SKM-1 (cell line): ENCODE results near the gene KRTAP3-2.
"Not testable (repeated sequence)": the region's sequence is repeated elsewhere in the genome, so short reads cannot be mapped to it uniquely, and the experiment has no call there.

Experiments
- DNase-seq: peaks from one replicate; lab custom pipeline; 2025; ENCODE audit not compliant: unreplicated experiment; lab: John Stamatoyannopoulos, UW

KRTAP3-2 gene

DNA sequence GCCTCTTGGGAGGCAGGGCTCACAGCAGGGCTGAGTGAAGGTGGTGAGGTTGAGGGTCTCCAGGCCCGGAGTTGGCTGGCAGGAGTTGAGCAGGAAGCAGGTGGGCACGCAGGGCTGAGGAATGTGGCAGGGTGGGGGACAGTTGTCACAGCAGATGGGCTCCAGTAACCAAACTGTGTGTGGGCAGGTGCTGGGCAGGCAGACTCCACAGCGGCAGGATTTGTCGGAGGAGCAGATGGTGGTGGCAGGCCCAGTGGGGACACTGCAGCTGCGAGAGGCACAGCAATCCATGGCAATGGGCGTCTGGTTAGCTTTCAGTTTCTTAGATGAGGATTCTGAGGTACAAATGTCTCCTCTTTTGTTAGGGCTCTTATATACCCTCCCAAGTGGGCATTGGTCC, at the start of gene KRTAP3-2:
Gene KRTAP3-2 (minus strand): TSS at position 344 of the 400 bp plus-strand sequence. CDS start 53 bp downstream, at position 291.
- not testable (repeated sequence) for DNase-seq

DNA sequence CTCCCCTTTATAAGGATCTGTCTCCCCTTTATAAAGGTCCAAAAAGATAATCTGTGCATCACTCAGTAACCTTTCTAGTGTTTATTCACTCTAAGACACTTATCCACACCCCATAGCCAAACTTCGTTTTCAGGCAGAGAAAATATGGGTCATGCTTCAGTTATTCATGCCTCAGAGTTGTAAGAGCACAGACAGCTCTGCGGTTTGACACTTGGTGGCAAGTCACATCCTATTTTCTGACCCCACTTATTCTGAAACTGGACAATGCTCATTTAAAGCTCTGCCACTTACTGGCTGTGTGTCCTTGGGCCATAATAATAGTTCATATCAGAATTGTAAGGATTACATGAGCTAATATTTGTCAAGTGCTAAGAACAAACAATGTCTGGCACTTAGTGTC, 49.4 kb upstream of the KRTAP3-2 start:
- no peak for DNase-seq

DNA sequence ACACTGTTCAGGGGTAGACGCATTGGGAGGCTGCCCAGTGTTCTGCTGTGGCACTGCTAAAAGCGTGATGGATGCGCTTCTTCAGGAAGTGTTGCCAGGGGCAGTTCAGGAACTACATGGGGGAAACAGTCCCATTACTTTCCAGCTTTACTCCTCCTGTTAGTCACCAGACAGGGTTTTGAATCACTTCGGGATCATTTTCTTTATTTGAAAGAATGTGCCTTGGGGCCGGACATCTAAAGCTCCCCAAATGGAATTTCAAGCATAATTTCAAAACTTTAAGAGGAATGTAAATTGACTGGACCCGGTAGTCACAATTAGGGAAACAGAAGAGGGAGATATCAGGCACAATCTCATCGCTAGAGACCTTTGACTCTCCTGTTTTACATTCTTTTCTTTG, 48.7 kb upstream of the KRTAP3-2 start:
- no peak for DNase-seq

DNA sequence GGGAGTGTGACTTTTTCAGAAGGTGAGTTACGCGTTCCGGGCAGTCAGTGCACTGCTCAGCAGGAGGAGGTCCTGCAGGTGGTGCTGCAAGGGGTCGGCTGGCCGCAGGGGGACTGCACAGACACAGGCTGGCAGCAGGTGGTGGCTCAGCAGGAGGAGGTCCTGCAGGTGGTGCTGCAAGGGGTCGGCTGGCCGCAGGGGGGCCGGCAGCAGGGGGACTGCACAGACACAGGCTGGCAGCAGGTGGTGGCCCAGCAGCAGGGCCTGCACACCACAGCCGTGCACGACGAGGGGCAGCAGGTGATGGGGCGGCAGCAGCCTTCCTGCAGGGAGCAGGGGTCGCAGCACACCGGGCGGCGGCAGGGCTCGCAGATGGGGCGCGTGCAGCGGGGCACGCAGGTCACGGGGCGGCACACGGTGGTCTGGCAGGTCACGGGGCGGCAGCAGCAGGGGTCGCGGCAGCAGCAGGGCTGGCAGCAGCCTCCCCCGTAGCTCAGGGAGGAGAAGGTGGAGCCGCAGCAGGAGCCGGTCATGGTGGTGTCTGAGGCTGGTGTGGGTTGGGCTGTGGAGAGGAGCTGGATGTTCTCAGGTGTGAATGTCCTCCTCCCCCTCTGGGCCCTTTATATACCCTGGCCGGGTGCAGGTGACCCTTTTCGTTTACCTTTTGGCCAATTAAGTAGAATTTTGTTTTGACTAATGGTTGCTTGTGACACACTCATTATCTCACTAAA, 47.2 kb upstream of the KRTAP3-2 start, which contains the start of gene KRTAP2-1:
Gene KRTAP2-1 (minus strand): TSS at position 582 of the 731 bp plus-strand sequence. CDS start 49 bp downstream, at position 533.
- not testable (repeated sequence) for DNase-seq

DNA sequence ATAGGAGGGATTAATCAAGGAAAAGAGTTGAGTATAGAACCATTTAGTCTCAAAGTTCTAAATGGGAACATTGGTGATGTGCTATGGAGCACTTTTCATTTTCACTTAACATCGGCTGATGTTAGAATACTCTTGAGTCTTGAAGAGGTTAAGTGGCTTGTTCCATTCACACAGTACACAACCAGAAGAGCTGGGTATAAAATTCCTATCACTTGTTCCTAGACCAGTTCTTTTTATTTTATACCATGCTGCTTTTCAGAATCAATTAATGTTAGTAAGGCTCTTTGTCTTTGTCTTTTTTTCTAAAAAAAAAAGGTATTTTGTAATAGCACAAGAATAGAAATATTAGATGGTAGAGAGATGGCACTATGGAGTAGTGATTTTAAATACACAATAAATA, 43.2 kb upstream of the KRTAP3-2 start:
- no peak for DNase-seq

DNA sequence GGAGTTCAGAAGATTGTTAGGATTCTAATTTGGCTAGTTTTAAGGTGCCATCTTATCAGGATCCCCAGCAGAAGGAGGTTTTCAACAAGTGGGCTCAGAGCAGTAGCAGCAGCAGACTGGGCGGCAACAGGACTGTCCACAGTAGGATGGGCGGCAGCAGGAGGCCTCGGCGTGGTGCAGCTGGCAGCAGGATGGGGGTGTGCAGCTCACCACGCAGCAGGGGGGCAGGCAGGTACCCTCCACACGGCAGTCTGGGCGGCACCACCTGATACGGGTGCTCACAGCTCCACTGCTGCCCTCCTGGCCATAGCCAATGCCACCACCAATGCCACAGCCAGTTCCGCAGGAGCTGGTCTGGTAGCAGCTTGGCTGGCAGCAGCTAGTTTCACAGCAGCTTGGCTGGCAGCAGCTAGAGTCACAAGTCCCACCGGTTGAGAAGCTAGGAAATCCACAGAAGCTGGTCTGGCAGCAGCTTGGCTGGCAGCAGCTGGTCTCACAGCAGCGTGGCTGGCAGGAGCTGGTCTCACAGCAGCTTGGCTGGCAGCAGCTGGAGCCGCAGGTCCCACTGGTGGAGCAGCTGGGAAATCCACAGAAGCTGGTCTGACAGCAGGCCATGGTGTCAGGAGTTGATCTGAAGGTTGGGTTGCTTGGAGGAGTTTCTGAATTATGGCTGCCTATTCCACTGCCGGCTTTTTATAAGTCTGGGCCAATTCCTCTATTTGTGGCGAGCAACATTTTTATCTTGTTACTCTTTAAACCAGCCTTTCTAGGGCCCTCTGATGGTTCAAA, 41.3 kb upstream of the KRTAP3-2 start, which contains the start of gene KRTAP1-1:
Gene KRTAP1-1 (minus strand): TSS at position 668 of the 789 bp plus-strand sequence. CDS start 53 bp downstream, at position 615.
- not testable (repeated sequence) for DNase-seq

DNA sequence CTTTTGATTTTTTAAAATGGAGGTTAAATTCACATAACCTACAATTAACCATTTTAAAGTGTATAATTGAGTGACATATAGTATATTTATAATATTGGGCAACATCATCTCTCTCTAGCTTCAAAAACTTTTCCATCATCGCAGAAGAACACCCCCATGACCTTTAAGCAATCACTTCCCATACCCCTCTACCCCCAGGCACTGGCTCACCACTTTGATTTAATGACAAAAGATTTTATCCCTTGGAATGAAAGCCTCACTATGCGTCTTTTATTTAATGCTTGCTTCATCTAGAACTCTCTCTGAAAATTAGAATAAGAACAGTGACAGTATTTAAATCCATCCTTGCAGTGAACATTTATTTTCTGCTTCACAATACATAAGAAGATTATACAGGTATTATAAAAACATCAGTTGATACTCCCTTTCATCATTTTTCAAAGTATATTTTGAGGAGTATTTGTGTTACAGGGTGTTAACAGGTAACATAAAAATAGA, 38.2 kb upstream of the KRTAP3-2 start:
- no peak for DNase-seq

DNA sequence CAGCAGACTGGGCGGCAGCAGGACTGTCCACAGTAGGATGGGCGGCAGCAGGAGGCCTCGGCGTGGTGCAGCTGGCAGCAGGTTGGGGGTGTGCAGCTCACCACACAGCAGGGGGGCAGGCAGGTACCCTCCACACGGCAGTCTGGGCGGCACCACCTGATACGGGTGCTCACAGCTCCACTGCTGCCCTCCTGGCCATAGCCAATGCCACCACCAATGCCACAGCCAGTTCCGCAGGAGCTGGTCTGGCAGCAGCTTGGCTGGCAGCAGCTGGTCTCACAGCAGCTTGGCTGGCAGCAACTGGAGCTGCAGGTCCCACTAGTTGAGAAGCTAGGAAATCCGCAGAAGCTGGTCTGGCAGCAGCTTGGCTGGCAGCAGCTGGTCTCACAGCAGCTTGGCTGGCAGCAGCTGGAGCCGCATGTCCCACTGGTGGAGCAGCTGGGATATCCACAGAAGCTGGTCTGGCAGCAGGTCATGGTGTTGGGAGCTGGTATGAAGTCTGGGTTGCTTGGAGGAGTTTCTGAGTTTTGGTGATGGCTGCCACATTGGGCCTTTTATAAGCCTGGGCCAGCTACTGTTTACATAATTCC, 34.7 kb upstream of the KRTAP3-2 start, which contains the start of gene KRTAP1-3:
Gene KRTAP1-3 (minus strand): TSS at position 529 of the 590 bp plus-strand sequence. CDS start 53 bp downstream, at position 476.
- DNase-seq, result not testable (repeated sequence)

DNA sequence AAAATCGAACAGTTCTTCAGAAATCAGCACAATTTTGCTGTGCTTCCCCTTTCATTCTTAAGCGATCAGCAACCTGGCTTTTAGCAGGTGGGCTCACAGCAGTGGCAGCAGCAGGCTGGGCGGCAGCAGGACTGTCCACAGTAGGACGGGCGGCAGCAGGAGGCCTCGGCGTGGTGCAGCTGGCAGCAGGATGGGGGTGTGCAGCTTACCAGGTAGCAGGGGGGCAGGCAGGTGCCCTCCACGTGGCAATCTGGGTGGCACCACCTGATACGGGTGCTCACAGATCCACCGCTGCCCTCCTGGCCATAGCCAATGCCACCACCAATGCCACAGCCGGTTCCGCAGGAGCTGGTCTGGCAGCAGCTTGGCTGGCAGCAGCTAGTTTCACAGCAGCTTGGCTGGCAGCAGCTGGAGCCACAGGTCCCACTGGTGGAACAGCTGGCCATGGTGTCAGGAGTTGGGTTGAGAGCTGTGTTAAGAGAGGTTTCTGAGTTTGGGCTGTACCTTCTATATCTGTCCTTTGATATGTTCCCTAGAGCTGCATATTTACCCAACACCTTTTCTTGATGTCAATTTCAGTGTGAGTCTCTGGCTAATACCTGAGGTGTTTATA, 30.0 kb upstream of the KRTAP3-2 start, which contains the start of gene KRTAP1-4:
Gene KRTAP1-4 (minus strand): TSS at position 563 of the 613 bp plus-strand sequence. CDS start 117 bp downstream, at position 446.
- DNase-seq, result no peak

DNA sequence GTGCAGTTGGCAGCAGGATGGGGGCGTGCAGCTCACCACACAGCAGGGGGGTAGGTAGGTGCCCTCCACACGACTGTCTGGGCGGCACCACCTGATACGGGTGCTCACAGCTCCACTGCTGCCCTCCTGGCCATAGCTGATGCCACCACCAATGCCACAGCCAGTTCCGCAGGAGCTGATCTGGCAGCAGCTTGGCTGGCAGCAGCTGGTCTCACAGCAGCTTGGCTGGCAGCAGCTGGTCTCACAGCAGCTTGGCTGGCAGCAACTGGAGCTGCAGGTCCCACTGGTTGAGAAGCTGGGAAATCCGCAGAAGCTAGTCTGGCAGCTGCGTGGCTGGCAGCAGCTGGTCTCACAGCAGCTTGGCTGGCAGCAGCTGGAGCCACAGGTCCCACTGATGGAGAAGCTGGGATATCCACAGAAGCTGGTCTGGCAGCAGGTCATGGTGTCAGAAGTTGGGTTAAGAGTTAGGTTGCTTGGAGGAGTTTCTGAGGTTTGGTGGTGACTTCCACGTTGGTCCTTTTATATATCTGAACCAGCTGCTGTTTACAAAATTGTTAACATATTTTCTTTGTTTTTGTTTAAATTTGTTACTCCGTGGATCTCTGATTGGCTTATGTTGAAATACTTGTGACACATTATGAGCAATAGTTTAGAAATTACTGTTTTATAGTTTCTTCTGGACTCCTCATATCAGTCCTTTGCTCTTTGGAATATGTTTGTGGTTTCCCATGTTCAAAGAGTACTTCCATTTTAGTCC, 27.2 kb upstream of the KRTAP3-2 start, which contains the start of gene KRTAP1-5:
Gene KRTAP1-5 (minus strand): TSS at position 494 of the 757 bp plus-strand sequence. CDS start 53 bp downstream, at position 441.
- DNase-seq, result no peak

DNA sequence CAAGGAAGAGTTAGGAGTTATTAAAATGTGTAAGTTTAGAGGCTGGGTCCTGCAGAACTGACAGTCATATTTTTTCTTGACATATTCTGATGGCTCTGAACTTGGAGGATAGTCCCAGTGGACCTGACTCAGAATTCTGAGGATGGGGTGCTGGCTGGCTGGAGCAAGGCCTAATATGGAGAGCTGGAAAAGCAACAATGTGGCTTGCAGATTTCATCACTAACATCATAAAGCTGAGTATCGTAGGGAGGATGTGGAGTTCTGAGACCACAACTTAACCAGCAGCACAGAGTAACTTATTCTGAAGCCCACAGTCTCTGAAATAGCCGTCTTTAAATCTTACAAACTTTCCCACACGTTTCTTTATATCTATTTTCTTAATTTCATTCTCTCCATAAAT, 25.0 kb upstream of the KRTAP3-2 start:
- DNase-seq, result no peak

DNA sequence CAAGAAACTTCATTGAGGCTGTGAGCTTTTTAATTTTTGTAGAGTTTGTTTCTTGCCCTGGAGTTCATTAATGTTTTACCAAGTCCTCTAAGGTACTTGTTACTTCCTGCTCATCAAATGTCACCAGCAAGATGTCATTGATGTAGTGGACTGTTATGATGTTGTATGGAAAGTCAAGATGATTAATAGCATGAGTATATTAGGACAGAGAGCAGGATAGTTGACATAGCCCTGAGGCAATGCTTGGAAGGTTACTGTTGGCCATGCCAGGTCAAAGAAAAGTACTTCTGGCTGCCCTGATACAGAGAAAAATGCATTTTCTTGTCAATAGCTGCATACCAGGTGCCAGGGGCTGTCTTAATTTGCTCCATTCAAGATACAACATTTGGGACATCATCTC, 20.6 kb upstream of the KRTAP3-2 start:
- no peak for DNase-seq

DNA sequence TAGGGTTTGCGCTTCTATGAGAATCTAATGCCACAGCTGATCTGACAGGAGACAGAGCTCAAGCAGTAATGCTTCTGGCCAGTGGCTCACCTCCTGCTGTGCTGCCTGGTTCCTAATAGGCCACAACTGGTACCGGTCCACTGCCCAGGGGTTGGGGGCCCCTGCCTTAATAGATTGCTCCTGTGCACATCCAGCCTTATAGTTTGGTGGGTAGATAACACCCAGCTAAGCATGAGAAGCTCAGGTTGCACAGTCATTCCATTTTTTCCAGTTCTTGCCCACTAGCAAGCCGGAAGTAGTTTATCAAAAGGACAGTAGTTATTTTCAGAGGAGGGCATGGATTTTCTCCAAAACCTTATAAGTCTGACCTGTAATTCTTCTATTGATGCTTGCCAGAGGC, 19.7 kb upstream of the KRTAP3-2 start:
- no peak for DNase-seq

DNA sequence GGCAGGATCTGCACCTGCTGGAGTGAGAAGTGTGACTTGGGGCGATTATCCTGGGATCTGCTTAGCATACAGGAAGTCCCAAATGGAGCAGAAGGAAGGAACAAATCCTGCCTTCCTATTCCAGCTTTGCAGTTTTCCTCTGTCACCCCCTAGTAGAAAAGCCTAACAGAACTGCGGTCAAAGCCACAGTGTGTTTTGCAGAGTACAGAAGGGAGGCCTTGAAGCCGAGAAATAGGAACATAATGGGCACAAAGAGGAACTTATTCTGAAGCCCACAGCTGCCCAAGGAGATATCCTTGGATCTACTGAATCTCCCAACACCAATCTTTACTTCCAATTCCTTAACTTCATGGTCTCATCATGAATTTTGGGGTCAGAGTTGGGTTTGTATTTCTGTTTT, 18.8 kb upstream of the KRTAP3-2 start:
- no peak for DNase-seq

DNA sequence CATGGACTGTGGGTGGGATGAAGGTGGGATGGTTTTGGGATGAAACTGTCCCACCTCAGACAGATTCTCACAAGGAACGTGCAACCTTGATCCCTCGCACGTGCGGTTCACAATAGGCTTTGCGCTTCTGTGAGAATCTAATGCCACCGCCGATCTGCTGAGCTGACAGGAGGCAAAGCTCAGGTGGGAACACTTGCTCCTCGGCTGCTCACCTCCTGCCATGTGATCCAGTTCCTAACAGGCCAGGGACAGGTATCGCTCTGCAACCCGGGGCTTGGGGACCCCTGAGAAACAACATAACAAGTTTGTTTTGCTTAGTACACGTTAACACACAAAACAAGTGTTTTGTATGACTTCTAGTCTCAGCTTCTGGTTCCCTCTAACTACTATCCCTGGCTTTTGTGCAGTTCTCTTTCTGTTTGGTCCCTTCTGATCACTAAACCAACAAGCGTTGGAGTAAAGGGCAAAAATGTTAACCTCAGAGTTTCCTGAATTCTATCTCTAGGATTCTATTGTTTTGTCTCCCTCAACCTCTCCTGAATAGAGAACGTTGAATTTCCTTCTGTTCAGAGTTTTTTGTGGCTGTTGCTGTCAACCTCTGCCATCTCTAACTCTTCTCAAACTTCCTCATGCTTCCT, 17.0 kb upstream of the KRTAP3-2 start:
- no peak for DNase-seq

DNA sequence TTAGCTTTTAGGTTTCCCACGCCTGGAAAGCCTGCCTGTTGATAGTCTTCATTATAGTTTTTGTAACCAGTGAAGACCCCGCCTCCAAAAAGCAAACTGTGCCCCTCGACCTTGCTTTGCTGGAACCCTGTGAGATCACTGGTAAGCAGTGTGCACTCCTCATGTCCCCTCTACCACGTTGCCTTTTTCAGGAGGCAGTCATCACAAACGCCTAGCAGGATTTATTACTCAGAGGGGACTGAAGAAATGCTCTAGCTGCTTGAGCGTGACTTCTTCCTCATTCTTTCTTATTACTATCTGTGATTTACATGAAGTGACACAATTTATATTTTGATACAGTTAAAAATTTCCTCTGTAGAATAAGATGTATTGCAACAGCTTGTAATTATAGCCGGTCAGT, 15.7 kb upstream of the KRTAP3-2 start:
- no peak for DNase-seq

DNA sequence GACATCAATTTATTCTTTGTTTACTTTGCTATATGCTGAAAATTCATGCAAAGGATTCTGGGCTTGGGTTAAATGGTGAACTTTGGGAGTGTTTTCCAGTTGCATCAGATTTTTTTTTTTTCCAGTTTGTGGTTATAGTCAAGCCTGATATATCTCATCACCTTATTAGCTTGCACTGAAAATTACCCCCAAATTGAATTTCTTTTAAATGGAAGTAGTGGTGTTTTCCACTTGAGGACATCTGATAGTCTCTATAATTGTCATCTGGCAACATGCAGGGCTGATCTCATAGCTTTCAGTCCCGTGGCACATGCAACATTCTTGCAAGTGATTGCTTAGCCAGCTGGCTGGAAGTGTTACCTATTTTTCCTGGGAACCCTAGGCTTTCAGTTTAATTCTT, 13.9 kb upstream of the KRTAP3-2 start:
- DNase-seq, result no peak

DNA sequence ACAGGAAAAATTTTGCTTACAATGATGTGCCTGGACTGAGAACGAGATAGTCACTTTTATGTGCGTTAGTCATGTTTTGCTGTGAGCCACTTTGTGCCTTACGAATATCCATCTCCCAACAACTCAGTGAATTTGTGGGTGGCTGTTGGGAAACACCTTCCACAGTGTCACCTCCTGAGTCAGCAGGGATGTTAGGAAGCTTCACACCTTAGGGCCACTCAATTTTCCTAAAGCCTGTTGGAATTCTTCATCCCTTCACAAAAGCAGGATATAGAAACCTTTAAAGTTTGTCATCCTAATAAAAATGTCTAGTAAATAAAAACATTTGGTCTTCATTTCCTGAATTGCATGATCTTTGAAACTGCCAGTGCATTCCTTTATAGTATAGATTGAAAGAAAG, 13.5 kb upstream of the KRTAP3-2 start:
- DNase-seq, result no peak
